HEK293 (cell line): ENCODE data around the gene FBXO42.

Source experiments
- GFI1B ChIP-seq: fragments of 450-650 bp; formaldehyde crosslinking; IDR thresholded peaks from 2 replicates; pipeline ENCODE4 v1.5.1; 2016; ENCODE audit warnings: missing biosample characterization, missing genetic modification characterization
- KLF7 ChIP-seq: fragments of 450-650 bp; formaldehyde crosslinking; IDR thresholded peaks from 2 replicates; pipeline ENCODE4 v1.5.1; 2016; ENCODE audit warnings: missing biosample characterization, missing genetic modification characterization, borderline replicate concordance
- OSR2 ChIP-seq: fragments of 450-650 bp; formaldehyde crosslinking; IDR thresholded peaks from 2 replicates; pipeline ENCODE4 v1.5.1; 2016; ENCODE audit warnings: missing biosample characterization, missing genetic modification characterization
- PRDM10 ChIP-seq: fragments of 450-650 bp; formaldehyde crosslinking; IDR thresholded peaks from 2 replicates; pipeline ENCODE4 v1.5.1; 2016; ENCODE audit warnings: missing biosample characterization, missing genetic modification characterization
- PRDM2 ChIP-seq: fragments of 450-650 bp; formaldehyde crosslinking; IDR thresholded peaks from 2 replicates; pipeline ENCODE4 v1.5.1; 2016; ENCODE audit warnings: missing biosample characterization, missing genetic modification characterization, borderline replicate concordance
- SCRT1 ChIP-seq: fragments of 450-650 bp; formaldehyde crosslinking; IDR thresholded peaks from 2 replicates; pipeline ENCODE4 v1.5.1; 2016; ENCODE audit warnings: missing biosample characterization, missing genetic modification characterization, borderline replicate concordance
- ZBTB44 ChIP-seq: fragments of 450-650 bp; IDR thresholded peaks from 2 replicates; pipeline ENCODE4 v1.5.1; 2018; ENCODE audit warnings: missing biosample characterization, mild to moderate bottlenecking, missing genetic modification characterization
- ZEB2 ChIP-seq: fragments of 450-650 bp; formaldehyde crosslinking; IDR thresholded peaks from 2 replicates; pipeline ENCODE4 v1.5.1; 2016; ENCODE audit warnings: missing biosample characterization, missing genetic modification characterization
- ZFP3 ChIP-seq: fragments of 450-650 bp; formaldehyde crosslinking; IDR thresholded peaks from 2 replicates; pipeline ENCODE4 v1.5.1; 2016; ENCODE audit warnings: low read depth, missing biosample characterization, missing genetic modification characterization
- ZFP69B ChIP-seq: fragments of 450-650 bp; formaldehyde crosslinking; IDR thresholded peaks from 2 replicates; pipeline ENCODE4 v1.5.1; 2016; ENCODE audit warnings: missing biosample characterization, missing genetic modification characterization
- ZNF10 ChIP-seq: fragments of 450-650 bp; formaldehyde crosslinking; IDR thresholded peaks from 2 replicates; pipeline ENCODE4 v1.5.1; 2017; ENCODE audit warnings: missing biosample characterization, missing genetic modification characterization
- ZNF112 ChIP-seq: fragments of 450-650 bp; formaldehyde crosslinking; IDR thresholded peaks from 2 replicates; pipeline ENCODE4 v1.5.0; 2017; ENCODE audit warnings: missing biosample characterization, missing genetic modification characterization
- ZNF146 ChIP-seq: fragments of 450-650 bp; formaldehyde crosslinking; IDR thresholded peaks from 2 replicates; pipeline ENCODE4 v1.5.1; 2016; ENCODE audit warnings: missing biosample characterization, missing genetic modification characterization
- ZNF175 ChIP-seq: fragments of 450-650 bp; formaldehyde crosslinking; IDR thresholded peaks from 2 replicates; pipeline ENCODE4 v1.5.1; 2016; ENCODE audit warnings: missing biosample characterization, missing genetic modification characterization
- ZNF214 ChIP-seq: fragments of 450-650 bp; formaldehyde crosslinking; IDR thresholded peaks from 2 replicates; pipeline ENCODE4 v1.5.1; 2017; ENCODE audit warnings: missing biosample characterization, mild to moderate bottlenecking, missing genetic modification characterization, borderline replicate concordance
- ZNF239 ChIP-seq: fragments of 450-650 bp; formaldehyde crosslinking; IDR thresholded peaks from 2 replicates; pipeline ENCODE4 v1.5.1; 2016; ENCODE audit warnings: missing biosample characterization, missing genetic modification characterization
- ZNF248 ChIP-seq: fragments of 450-650 bp; formaldehyde crosslinking; IDR thresholded peaks from 2 replicates; pipeline ENCODE4 v1.5.1; 2017; ENCODE audit warnings: missing biosample characterization, missing genetic modification characterization
- ZNF274 ChIP-seq, 2 experiments: fragments of 200-500 bp in 1 of 2; fragments of 450-650 bp in 1 of 2; sonication (Bioruptor generic) in 1 of 2; formaldehyde crosslinking in 1 of 2; IDR thresholded peaks; 2 replicates each; pipeline versions ENCODE4 v1.5.1 to v1.6.1; 2014 to 2016; ENCODE audit warnings: borderline replicate concordance in 1 of 2, inconsistent platforms in 1 of 2, low read length in 1 of 2, missing biosample characterization in 1 of 2, missing genetic modification characterization in 1 of 2
- ZNF354C ChIP-seq: fragments of 450-650 bp; formaldehyde crosslinking; IDR thresholded peaks from 2 replicates; pipeline ENCODE4 v1.5.1; 2016; ENCODE audit warnings: missing biosample characterization, missing genetic modification characterization, low read depth, borderline replicate concordance
- ZNF449 ChIP-seq: fragments of 450-650 bp; formaldehyde crosslinking; IDR thresholded peaks from 2 replicates; pipeline ENCODE4 v1.5.1; 2017; ENCODE audit warnings: missing biosample characterization, mild to moderate bottlenecking, missing genetic modification characterization, moderate library complexity
- ZNF48 ChIP-seq: fragments of 450-650 bp; formaldehyde crosslinking; IDR thresholded peaks from 2 replicates; pipeline ENCODE4 v1.5.1; 2016; ENCODE audit warnings: missing biosample characterization, missing genetic modification characterization
- ZNF580 ChIP-seq: fragments of 450-650 bp; formaldehyde crosslinking; IDR thresholded peaks from 2 replicates; pipeline ENCODE4 v1.5.1; 2016; ENCODE audit warnings: missing biosample characterization, missing genetic modification characterization
- ZNF626 ChIP-seq: fragments of 450-650 bp; sonication (Bioruptor Pico); formaldehyde crosslinking; IDR thresholded peaks from 2 replicates; pipeline ENCODE4 v1.5.1; 2018; ENCODE audit warnings: missing biosample characterization, missing genetic modification characterization, inconsistent platforms
- ZNF670 ChIP-seq: fragments of 450-650 bp; formaldehyde crosslinking; IDR thresholded peaks from 2 replicates; pipeline ENCODE4 v1.5.1; 2016; ENCODE audit warnings: missing biosample characterization, missing genetic modification characterization, low read depth
- ZNF792 ChIP-seq: fragments of 450-650 bp; formaldehyde crosslinking; IDR thresholded peaks from 2 replicates; pipeline ENCODE4 v1.5.1; 2016; ENCODE audit warnings: missing biosample characterization, missing genetic modification characterization

The FBXO42 gene

GRCh38 chr1:16351994-16352841 lies at the start of gene FBXO42 (continued):
- TF ChIP-seq ZNF175 (tag by site-specific recombination) (no peak), ZNF792 (0 out of 2 replicates have a peak, but pooled peaks have one; percentile 27), ZNF239 (tag by site-specific recombination) (peak; percentile 19; the same call in 1 of the 2 replicates), ZNF580 (tag by site-specific recombination) (no peak), ZBTB44 (tag by site-specific recombination) (peak; percentile 68; the same call in 1 of the 2 replicates), ZNF248 (tag by site-specific recombination) (no peak), PRDM10 (tag by site-specific recombination) (peak; percentile 89), ZFP3 (tag by site-specific recombination) (no peak), ZNF10 (tag by site-specific recombination) (peak; percentile 10; the same call in 1 of the 2 replicates), OSR2 (0 out of 2 replicates have a peak, but pooled peaks have one; percentile 9), ZNF48 (tag by site-specific recombination) (no peak), SCRT1 (tag by site-specific recombination) (no peak), PRDM2 (0 out of 2 replicates have a peak, but pooled peaks have one; percentile 57), ZNF670 (tag by site-specific recombination) (no peak), GFI1B (no peak), ZNF449 (tag by site-specific recombination) (peak; percentile 9; the same call in 1 of the 2 replicates), ZNF354C (tag by site-specific recombination) (no peak), ZFP69B (no peak), ZNF112 (tag by site-specific recombination) (no peak), KLF7 (tag by site-specific recombination) (0 out of 2 replicates have a peak, but pooled peaks have one; percentile 26), ZNF626 (tag by site-specific recombination) (no peak), ZNF146 (tag by site-specific recombination) (no peak), ZNF214 (tag by site-specific recombination) (no peak), ZEB2 (tag by site-specific recombination) (peak; percentile 62), ZNF274 (IDR thresholded peaks at IDR 0.05; ENCODE audit: low read length) (no peak), ZNF274 (tag by site-specific recombination; IDR thresholded peaks at IDR 0.05; ENCODE audit: borderline replicate concordance) (no peak)
